ENCODE measurements around the gene UBAP2. TPM values are rescaled to one million over a fixed set of nuclear protein-coding genes. Genes with fewer than 3 reads are reported as not detected.
A peak's percentile ranks its signal among the peaks of the same experiment; 100 is the strongest.
"Not testable (repeated sequence)": the region's sequence is repeated elsewhere in the genome, so short reads cannot be mapped to it uniquely, and the experiment has no call there.

UBAP2 gene
- total RNA-seq, 2 experiments from 2014 or later, result 42.6 to 43.7 TPM

DNA sequence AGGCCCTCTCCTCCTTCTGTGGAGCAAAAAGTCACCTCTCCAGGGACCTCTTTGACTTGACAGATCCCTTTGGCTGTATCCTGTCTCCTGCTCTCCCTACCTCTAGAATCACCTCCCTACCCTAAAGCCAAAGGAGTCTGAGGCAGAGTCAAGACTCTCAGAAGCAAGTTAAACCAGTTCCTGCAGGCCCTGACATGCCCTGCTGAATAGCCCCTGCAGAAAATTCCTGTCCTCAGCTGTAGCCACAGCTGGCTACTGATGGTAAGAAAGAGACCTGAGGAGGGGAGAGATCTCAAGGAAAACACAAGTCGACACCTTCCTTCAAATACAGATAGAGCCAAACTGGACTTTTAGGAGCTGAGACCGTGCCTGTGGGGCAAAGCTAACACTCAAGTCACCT, 23.7 kb upstream of the UBAP2 start:
- no peak for DNase-seq
- POLR2A ChIA-PET, result interaction anchor here (1.3 to 3.0 kb wide), 2 partner anchors 24 to 54 kb away, joined by 4 to 16 read pairs; partner anchors contain the start of genes DCAF12 and UBAP2
- H3K27ac Mint-ChIP-seq, result no peak overlapping the region
- no peaks in the 10 kb centered on the region for H3K36me3 Mint-ChIP-seq (ENCODE audit: low read depth)
- CTCF ChIA-PET, result interaction anchor here (1.3 to 3.0 kb wide), 9 partner anchors 22 to 294 kb away, joined by 4 to 22 read pairs (median 6); partner anchors contain the start of gene UBAP2
- H3K27me3 Mint-ChIP-seq, result peaks cover 2% of the 10 kb centered on the region
- H3K4me1 Mint-ChIP-seq, result peaks cover 11% of the 10 kb centered on the region
- no peaks in the 10 kb centered on the region for H3K9me3 Mint-ChIP-seq
- no peak overlapping the region for H3K4me3 Mint-ChIP-seq

DNA sequence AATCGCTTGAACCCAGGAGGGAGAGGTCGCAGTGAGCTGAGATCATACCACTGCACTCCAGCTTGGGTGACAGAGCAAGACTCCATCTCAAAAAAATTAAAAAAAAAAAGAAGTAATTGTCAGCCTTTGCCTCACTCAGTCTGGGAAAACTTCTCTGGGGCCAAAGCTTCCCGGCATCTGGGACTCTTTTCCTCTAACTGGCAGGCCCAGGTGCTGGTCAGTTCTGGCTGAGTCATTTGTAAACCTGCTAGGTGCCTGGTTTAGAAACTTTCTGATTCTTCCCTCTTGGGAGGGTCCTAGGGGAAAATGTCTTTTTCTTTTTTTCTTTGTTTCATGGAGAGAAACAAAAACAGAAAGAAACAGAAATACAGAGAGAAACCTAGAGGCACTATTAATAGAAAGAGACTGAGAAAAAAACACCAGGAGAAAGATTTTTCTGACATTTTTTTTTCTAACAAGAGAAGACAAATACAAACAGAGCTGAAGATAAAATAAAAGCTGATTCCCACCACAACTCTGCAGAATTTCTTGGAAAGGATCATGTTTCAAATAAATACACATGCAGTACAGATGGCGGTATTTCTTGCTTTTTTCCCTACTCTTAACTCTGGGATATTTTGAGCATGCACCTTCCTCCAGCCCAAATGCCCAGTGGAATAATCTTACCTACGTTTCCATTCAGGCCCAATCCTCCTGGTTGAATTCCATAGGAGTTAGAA, 22.1 kb upstream of the UBAP2 start:
- DNase-seq, result no peak
- Mint-ChIP-seq H3K27me3 (peaks cover 2% of the 10 kb centered on the region), H3K4me3 (no peak overlapping the region), H3K4me1 (peaks cover 11% of the 10 kb centered on the region), H3K9me3 (no peaks in the 10 kb centered on the region), H3K36me3 (ENCODE audit: low read depth) (no peaks in the 10 kb centered on the region), H3K27ac (no peak overlapping the region)
- ChIA-PET CTCF (interaction anchor here (0.7 to 2.5 kb wide), 2 partner anchors 101 to 257 kb away, joined by 3 to 6 read pairs; no protein-coding TSS in a partner anchor), POLR2A (interaction anchor here (1.3 kb wide), 1 partner anchor 21 kb away, joined by 3 read pairs; no protein-coding TSS in a partner anchor)

DNA sequence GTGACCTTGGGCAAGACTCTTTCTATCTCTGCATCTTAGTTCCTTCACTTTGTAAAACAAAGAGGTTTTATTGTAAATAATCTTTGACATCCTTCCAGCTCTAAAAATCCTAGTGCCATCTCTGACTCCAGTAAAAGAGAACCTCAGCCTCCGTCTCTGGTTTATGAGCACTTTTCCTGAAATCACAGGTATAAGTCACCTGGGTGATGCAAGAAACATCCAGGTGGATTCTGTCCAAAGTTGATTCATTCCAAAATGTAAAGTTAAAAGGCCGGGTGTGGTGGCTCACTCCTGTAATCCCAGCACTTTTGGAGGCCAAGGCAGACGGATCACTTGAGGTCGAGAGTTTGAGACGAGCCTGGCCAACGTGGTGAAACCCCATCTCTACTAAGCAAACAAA, 21.1 kb upstream of the UBAP2 start:
- Mint-ChIP-seq H3K4me3 (no peak overlapping the region), H3K27me3 (peaks cover 2% of the 10 kb centered on the region), H3K9me3 (no peaks in the 10 kb centered on the region), H3K4me1 (peaks cover 11% of the 10 kb centered on the region), H3K36me3 (ENCODE audit: low read depth) (no peaks in the 10 kb centered on the region), H3K27ac (no peak overlapping the region)
- POLR2A ChIA-PET, result interaction anchor here (1.3 kb wide), 1 partner anchor 20 kb away, joined by 3 read pairs; no protein-coding TSS in a partner anchor
- no peak for DNase-seq
- CTCF ChIA-PET, result interaction anchor here (2.5 kb wide), 1 partner anchor 256 kb away, joined by 6 read pairs; no protein-coding TSS in a partner anchor

- Mint-ChIP-seq H3K4me1 (peaks cover 9% of the 10 kb centered on the region), H3K4me3 (no peak overlapping the region), H3K36me3 (ENCODE audit: low read depth) (no peaks in the 10 kb centered on the region), H3K27ac (no peak overlapping the region), H3K27me3 (no peaks in the 10 kb centered on the region), H3K9me3 (no peaks in the 10 kb centered on the region)
- ChIA-PET POLR2A (interaction anchor here (1.5 kb wide), 1 partner anchor 16 kb away, joined by 3 read pairs; no protein-coding TSS in a partner anchor), CTCF (no interaction called here)
- DNase-seq, result no peak
These were observed 16.9 kb upstream of the UBAP2 start for GRCh38 chr9:34065541-34065940.

DNA sequence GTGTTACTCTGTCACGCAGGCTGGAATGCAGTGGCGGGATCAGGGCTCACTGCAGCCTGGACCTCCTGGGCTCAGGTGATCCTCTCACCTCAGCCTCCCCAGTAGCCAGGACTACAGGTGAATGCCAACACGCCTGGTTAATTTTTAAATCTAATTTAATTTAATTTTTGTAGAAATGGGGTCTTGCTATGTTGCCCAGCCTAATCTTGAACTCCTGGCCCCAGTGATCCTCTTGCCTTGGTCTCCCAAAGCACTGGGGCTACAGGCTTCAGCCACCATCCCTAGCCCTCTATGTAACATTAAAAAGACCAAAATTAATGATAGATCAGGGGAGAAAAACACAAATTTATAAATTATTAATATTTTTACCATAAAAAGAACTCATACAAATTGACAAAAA, 11.3 kb upstream of the UBAP2 start:
- ChIA-PET CTCF (interaction anchor here (1.4 kb wide), 1 partner anchor 13 kb away, joined by 5 read pairs; no protein-coding TSS in a partner anchor), POLR2A (interaction anchor here (4.0 kb wide), 1 partner anchor 12 kb away, joined by 13 read pairs; the partner anchor contains the start of gene UBAP2)
- Mint-ChIP-seq H3K4me3 (no peak overlapping the region), H3K9me3 (no peaks in the 10 kb centered on the region), H3K4me1 (no peaks in the 10 kb centered on the region), H3K27me3 (peaks cover 7% of the 10 kb centered on the region), H3K36me3 (ENCODE audit: low read depth) (no peaks in the 10 kb centered on the region), H3K27ac (no peak overlapping the region)
- no peak for DNase-seq

GRCh38 chr9:34059281-34059680, 10.6 kb upstream of the UBAP2 start:
- no peak for DNase-seq
- no peaks in the 10 kb centered on the region for H3K4me1 Mint-ChIP-seq
- CTCF ChIA-PET, result no interaction called here
- no peaks in the 10 kb centered on the region for H3K36me3 Mint-ChIP-seq (ENCODE audit: low read depth)
- H3K9me3 Mint-ChIP-seq, result no peaks in the 10 kb centered on the region
- H3K27ac Mint-ChIP-seq, result no peak overlapping the region
- H3K4me3 Mint-ChIP-seq, result no peak overlapping the region
- POLR2A ChIA-PET, result interaction anchor here (4.0 kb wide), 1 partner anchor 11 kb away, joined by 13 read pairs; the partner anchor contains the start of gene UBAP2
- peaks cover 7% of the 10 kb centered on the region for H3K27me3 Mint-ChIP-seq

- Mint-ChIP-seq H3K9me3 (no peaks in the 10 kb centered on the region), H3K4me1 (peaks cover 58% of the 10 kb centered on the region), H3K27ac (peak overlapping the region; percentile 97), H3K27me3 (no peaks in the 10 kb centered on the region), H3K4me3 (peak overlapping the region; percentile 89), H3K36me3 (ENCODE audit: low read depth) (peaks cover 5% of the 10 kb centered on the region)
- CTCF ChIA-PET, result interaction anchor here (0.7 to 2.5 kb wide), 2 partner anchors 24 to 327 kb away, joined by 3 to 11 read pairs; partner anchors contain the start of gene MYORG
- no peak for DNase-seq
- POLR2A ChIA-PET, result interaction anchor here (0.7 to 2.7 kb wide), 18 partner anchors 9 to 759 kb away, joined by 3 to 16 read pairs (median 6); partner anchors contain the start of genes DCAF12, NFX1, UBAP1 and UBE2R2
These were observed 1.1 kb upstream of the UBAP2 start for GRCh38 chr9:34049630-34050384.

DNA sequence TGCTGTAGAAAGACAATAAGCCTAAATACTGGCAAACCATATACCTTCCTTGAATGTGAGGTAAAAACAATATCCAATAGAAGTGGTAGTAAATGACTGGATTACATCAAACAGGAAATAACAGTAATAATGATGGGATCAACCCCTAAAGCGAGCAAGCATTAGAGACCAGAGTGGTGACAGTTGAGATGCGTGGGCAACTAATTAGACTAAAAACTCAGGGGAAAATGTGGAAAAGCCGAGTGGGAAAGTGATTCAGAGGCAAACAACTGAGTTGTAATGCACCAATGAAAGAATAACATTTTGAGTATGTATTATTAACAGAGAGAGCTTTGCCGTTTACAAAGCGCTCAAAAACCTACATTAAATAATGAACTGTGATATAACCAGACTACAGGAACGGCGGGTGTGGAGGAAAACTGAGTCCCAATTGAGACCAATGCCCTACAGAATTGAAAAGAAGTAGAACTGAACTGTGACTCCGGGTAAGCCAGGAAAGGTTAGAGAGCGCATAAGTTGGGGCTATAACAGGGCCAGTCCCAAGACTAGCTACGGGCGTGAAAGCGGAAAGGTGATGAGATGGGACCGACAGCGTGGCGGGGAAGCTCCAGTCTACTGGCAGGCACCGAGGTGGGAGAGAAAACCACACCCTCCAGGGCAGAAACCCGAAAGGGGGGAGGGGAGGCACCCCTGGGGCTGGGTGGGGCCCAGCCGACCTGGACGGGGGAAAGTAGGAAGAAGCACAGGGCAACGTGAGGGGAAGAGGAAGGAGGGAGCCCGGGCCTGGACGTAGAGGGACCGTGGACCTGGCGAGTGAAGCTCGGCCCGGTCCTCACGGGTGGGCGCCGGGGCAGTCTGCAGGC, 592 bp downstream of the UBAP2 start:
- Mint-ChIP-seq H3K4me3 (peak overlapping the region; percentile 89), H3K27ac (peak overlapping the region; percentile 97), H3K27me3 (no peaks in the 10 kb centered on the region), H3K4me1 (peaks cover 52% of the 10 kb centered on the region), H3K9me3 (no peaks in the 10 kb centered on the region), H3K36me3 (ENCODE audit: low read depth) (peaks cover 5% of the 10 kb centered on the region)
- POLR2A ChIA-PET, result interaction anchor here (0.6 to 2.7 kb wide), 30 partner anchors 8 to 758 kb away, joined by 3 to 16 read pairs (median 4); partner anchors contain the start of genes DCAF12, NFX1, UBAP1 and UBE2R2
- DNase-seq, result peak; percentile 64
- CTCF ChIA-PET, result interaction anchor here (0.6 to 1.9 kb wide), 5 partner anchors 25 to 570 kb away, joined by 3 to 7 read pairs (median 3); no protein-coding TSS in a partner anchor

DNA sequence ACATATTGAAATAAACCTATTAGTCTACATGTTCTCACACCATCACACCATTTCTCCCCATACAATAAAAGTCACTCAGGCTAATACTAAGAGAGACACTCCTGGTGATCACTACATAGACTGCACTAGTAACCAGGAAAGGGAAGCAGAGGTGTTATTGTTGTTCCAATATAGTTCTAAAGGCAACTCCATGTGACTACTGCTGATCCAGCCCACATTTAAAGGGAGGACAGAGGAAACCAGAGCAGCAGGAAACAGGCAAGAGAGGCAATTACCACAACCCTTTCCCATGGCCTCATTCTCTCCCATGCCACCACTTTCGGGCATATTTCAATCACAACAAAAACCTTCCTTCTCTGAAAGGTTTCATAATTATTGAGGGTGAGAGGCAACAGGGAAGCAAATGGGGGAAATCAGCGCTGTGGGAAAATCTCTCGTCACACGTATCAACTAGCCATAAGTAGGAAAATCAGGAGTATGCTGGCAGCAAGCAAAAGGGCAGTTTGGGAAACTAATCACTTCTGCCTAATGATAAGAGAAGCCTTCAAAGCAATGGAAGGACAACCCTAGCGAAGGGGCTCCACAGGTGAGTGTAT, 1.8 kb downstream of the UBAP2 start:
- peak overlapping the region; percentile 49 for H3K27ac Mint-ChIP-seq
- DNase-seq, result no peak
- no peaks in the 10 kb centered on the region for H3K9me3 Mint-ChIP-seq
- POLR2A ChIA-PET, result interaction anchor here (0.7 to 1.9 kb wide), 3 partner anchors 20 to 284 kb away, joined by 4 to 7 read pairs (median 4); no protein-coding TSS in a partner anchor
- H3K36me3 Mint-ChIP-seq (ENCODE audit: low read depth), result peaks cover 14% of the 10 kb centered on the region
- peak overlapping the region; percentile 89 for H3K4me3 Mint-ChIP-seq
- no peaks in the 10 kb centered on the region for H3K27me3 Mint-ChIP-seq
- H3K4me1 Mint-ChIP-seq, result peaks cover 41% of the 10 kb centered on the region
- CTCF ChIA-PET, result interaction anchor here (0.6 kb wide), 1 partner anchor 27 kb away, joined by 3 read pairs; no protein-coding TSS in a partner anchor

DNA sequence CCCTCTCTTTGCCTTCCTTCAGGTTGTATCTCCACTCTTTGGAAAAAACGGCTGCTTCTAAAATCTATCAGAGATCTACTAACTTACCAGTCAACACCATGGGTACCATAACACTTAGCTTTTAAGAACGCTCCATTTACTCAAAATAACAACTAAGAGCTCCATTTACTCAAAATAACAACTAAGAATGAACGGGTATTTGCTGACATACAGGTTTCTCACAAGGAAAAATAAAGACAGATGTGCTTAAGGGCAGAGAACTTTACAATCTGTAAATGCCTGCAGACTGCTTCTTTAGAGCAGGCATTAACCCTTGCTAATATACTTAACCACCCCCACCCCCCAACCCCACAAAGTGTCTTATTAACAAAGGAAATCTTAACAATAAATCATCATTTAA, 2.8 kb downstream of the UBAP2 start:
- H3K27me3 Mint-ChIP-seq, result no peaks in the 10 kb centered on the region
- ChIA-PET POLR2A (no interaction called here), CTCF (interaction anchor here (0.6 to 1.0 kb wide), 3 partner anchors 28 to 207 kb away, joined by 3 read pairs; no protein-coding TSS in a partner anchor)
- H3K27ac Mint-ChIP-seq, result no peak overlapping the region
- no peaks in the 10 kb centered on the region for H3K9me3 Mint-ChIP-seq
- no peak overlapping the region for H3K4me3 Mint-ChIP-seq
- peaks cover 21% of the 10 kb centered on the region for H3K36me3 Mint-ChIP-seq (ENCODE audit: low read depth)
- peaks cover 37% of the 10 kb centered on the region for H3K4me1 Mint-ChIP-seq
- no peak for DNase-seq

- Mint-ChIP-seq H3K4me1 (peaks cover 14% of the 10 kb centered on the region), H3K36me3 (ENCODE audit: low read depth) (peaks cover 39% of the 10 kb centered on the region)
- H3K4me3 Mint-ChIP-seq, H3K9me3 Mint-ChIP-seq, H3K27ac Mint-ChIP-seq, DNase-seq, H3K27me3 Mint-ChIP-seq, POLR2A ChIA-PET: not testable (repeated sequence)
- CTCF ChIA-PET, result interaction anchor here (1.1 kb wide), 1 partner anchor 32 kb away, joined by 3 read pairs; no protein-coding TSS in a partner anchor
These were observed 6.6 kb downstream of the UBAP2 start for GRCh38 chr9:34042074-34042473.
